ENCODE data around the gene ANO10. TPM values are rescaled to one million over a fixed set of nuclear protein-coding genes. Genes with fewer than 3 reads are reported as not detected.

Gene ANO10
- total RNA-seq, 1 experiment from 2014 or later, result 26.8 TPM

DNA sequence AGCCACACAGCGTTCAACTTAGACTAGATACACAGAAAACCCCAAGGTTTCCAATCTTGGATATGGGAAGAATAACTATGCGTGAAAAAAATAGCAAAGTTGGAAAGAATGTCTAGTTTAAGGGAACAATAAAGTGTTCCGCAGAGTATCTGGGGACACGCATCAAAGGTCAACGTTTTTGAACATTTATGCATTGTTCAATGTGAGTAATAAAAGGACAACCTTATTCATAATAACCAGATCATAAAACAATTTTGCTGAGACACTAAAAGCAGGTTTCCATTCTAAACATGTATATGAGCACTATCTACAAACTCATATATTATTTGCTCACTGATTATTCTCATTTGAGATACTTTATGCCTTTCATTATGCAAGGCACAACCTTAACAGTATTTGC, 7.8 kb downstream of the ANO10 start:
- no TSS peak for BruUV-seq (replicated peaks)
- no peak overlapping the region for H3K27ac Mint-ChIP-seq (ENCODE audit: unreplicated experiment)
- no peak for DNase-seq
- no peaks in the 10 kb centered on the region for H3K27me3 Mint-ChIP-seq (ENCODE audit: unreplicated experiment)
- H3K4me3 Mint-ChIP-seq (ENCODE audit: low read depth, unreplicated experiment), result no peak overlapping the region
- TF ChIP-seq, protein P1, sequence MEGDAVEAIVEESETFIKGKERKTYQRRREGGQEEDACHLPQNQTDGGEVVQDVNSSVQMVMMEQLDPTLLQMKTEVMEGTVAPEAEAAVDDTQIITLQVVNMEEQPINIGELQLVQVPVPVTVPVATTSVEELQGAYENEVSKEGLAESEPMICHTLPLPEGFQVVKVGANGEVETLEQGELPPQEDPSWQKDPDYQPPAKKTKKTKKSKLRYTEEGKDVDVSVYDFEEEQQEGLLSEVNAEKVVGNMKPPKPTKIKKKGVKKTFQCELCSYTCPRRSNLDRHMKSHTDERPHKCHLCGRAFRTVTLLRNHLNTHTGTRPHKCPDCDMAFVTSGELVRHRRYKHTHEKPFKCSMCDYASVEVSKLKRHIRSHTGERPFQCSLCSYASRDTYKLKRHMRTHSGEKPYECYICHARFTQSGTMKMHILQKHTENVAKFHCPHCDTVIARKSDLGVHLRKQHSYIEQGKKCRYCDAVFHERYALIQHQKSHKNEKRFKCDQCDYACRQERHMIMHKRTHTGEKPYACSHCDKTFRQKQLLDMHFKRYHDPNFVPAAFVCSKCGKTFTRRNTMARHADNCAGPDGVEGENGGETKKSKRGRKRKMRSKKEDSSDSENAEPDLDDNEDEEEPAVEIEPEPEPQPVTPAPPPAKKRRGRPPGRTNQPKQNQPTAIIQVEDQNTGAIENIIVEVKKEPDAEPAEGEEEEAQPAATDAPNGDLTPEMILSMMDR (IDR thresholded peaks at IDR 0.05; ENCODE audit: unreplicated experiment), result no peak
- H3K36me3 Mint-ChIP-seq (ENCODE audit: insufficient read depth, unreplicated experiment), result no peaks in the 10 kb centered on the region
- no peaks in the 10 kb centered on the region for H3K4me1 Mint-ChIP-seq (ENCODE audit: low read depth, unreplicated experiment)
- intact Hi-C loops (cut with micrococcal nuclease; ENCODE audit: unreplicated experiment), result no loop called here
- H3K9me3 Mint-ChIP-seq (ENCODE audit: low read depth, unreplicated experiment), result no peaks in the 10 kb centered on the region
- CTCF ChIA-PET, result no interaction called here

DNA sequence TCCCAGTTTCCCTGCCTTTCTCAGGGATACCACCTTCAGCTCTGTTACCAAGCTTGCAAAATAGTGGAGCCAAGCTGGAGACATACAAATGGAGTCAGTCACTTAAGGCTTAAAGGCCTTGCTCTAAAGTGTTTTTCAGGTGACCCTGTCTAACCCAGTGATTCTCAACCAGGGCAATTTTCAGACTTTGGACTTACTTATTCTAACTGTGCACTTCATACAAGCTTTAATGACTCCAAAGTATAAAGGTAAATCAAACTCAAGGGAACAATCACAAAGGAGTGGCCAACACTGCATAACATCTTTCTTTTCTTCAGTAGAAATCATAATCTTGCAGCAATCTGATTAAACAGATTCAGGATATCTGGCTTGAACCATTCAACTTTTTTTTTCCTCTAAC, 9.4 kb downstream of the ANO10 start:
- intact Hi-C loops (cut with micrococcal nuclease; ENCODE audit: unreplicated experiment), result no loop called here
- no peaks in the 10 kb centered on the region for H3K36me3 Mint-ChIP-seq (ENCODE audit: insufficient read depth, unreplicated experiment)
- TF ChIP-seq, protein P1 (IDR thresholded peaks at IDR 0.05; ENCODE audit: unreplicated experiment), result no peak
- no peaks in the 10 kb centered on the region for H3K9me3 Mint-ChIP-seq (ENCODE audit: low read depth, unreplicated experiment)
- H3K4me3 Mint-ChIP-seq (ENCODE audit: low read depth, unreplicated experiment), result no peak overlapping the region
- H3K4me1 Mint-ChIP-seq (ENCODE audit: low read depth, unreplicated experiment), result no peaks in the 10 kb centered on the region
- CTCF ChIA-PET, result interaction anchor here (0.6 to 0.8 kb wide), 3 partner anchors 23 to 1459 kb away, joined by 3 to 4 read pairs (median 3); no protein-coding TSS in a partner anchor
- no peaks in the 10 kb centered on the region for H3K27me3 Mint-ChIP-seq (ENCODE audit: unreplicated experiment)
- BruUV-seq (replicated peaks), result no TSS peak
- no peak for DNase-seq
- H3K27ac Mint-ChIP-seq (ENCODE audit: unreplicated experiment), result no peak overlapping the region

DNA sequence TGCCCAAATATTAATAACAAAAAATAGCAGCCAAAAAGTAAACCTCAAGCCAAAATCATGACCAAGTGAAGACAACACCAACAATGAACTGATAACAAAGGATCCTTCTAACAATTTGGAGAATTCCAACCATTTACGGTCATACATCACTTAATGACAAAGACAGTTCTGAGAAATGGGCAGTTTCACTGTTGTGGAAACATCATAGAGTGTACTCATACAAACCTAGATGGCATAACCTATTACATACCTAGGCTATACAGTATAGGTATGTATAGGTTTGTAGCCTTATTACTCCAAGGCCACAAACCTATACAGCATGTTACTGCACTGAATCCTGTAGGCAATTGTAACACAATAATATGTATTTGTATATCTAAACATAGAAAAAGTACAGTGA, 12.4 kb downstream of the ANO10 start:
- H3K36me3 Mint-ChIP-seq (ENCODE audit: insufficient read depth, unreplicated experiment), result no peaks in the 10 kb centered on the region
- DNase-seq, result no peak
- no peak overlapping the region for H3K27ac Mint-ChIP-seq (ENCODE audit: unreplicated experiment)
- no peaks in the 10 kb centered on the region for H3K9me3 Mint-ChIP-seq (ENCODE audit: low read depth, unreplicated experiment)
- intact Hi-C loops (cut with micrococcal nuclease; ENCODE audit: unreplicated experiment), result no loop called here
- CTCF ChIA-PET, result interaction anchor here (1.9 kb wide), 1 partner anchor 13 kb away, joined by 7 read pairs; the partner anchor contains the start of gene ANO10
- TF ChIP-seq, protein P1 (IDR thresholded peaks at IDR 0.05; ENCODE audit: unreplicated experiment), result no peak
- no peak overlapping the region for H3K4me3 Mint-ChIP-seq (ENCODE audit: low read depth, unreplicated experiment)
- BruUV-seq (replicated peaks), result no TSS peak
- no peaks in the 10 kb centered on the region for H3K4me1 Mint-ChIP-seq (ENCODE audit: low read depth, unreplicated experiment)
- H3K27me3 Mint-ChIP-seq (ENCODE audit: unreplicated experiment), result no peaks in the 10 kb centered on the region

- H3K4me1 Mint-ChIP-seq (ENCODE audit: low read depth, unreplicated experiment), result no peaks in the 10 kb centered on the region
- H3K9me3 Mint-ChIP-seq (ENCODE audit: low read depth, unreplicated experiment), result no peaks in the 10 kb centered on the region
These were observed 13.1 kb downstream of the ANO10 start for GRCh38 chr3:43608751-43609150.

More at GRCh38 chr3:43608751-43609150, 13.1 kb downstream of the ANO10 start:
- Mint-ChIP-seq H3K36me3 (ENCODE audit: insufficient read depth, unreplicated experiment) (no peaks in the 10 kb centered on the region), H3K4me3 (ENCODE audit: low read depth, unreplicated experiment) (no peak overlapping the region), H3K27ac (ENCODE audit: unreplicated experiment) (no peak overlapping the region), H3K27me3 (ENCODE audit: unreplicated experiment) (no peaks in the 10 kb centered on the region)
- TF ChIP-seq, protein P1 (IDR thresholded peaks at IDR 0.05; ENCODE audit: unreplicated experiment), result no peak
- CTCF ChIA-PET, result no interaction called here
- DNase-seq, result no peak
- intact Hi-C loops (cut with micrococcal nuclease; ENCODE audit: unreplicated experiment), result no loop called here
- no TSS peak for BruUV-seq (replicated peaks)
